ENCODE measurements around the gene PIP5K1C. TPM values are rescaled to one million over a fixed set of nuclear protein-coding genes. Genes with fewer than 3 reads are reported as not detected.

The PIP5K1C gene
- total RNA-seq, 6 experiments from 2014 or later = 73.8 to 95.6 (median 78.7) TPM

DNA sequence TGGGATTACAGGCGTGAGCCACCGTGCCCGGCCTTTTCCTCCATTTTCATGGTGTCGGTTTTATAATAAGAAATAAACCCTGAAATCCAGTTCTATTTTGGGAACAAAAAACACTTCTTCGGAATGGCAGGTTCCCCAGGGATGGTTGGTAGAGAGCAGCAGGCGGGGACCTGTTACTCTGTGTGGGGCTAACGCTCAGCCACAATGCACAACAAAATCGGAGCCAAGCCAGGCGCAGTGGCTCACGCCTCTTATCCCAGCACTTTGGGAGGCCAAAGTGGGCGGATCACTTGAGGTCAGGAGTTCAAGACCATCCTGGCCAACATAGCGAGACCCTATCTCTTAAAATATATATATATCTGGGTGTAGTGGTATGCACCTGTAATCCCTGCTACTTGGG is 99.2 kb downstream of the PIP5K1C start:
- no peak overlapping the region for H3K4me3 Mint-ChIP-seq
- no peaks in the 10 kb centered on the region; the same call in none of the 2 replicates for H3K27me3 Mint-ChIP-seq (ENCODE audit: insufficient read depth)
- no peak overlapping the region for H3K27ac Mint-ChIP-seq

DNA sequence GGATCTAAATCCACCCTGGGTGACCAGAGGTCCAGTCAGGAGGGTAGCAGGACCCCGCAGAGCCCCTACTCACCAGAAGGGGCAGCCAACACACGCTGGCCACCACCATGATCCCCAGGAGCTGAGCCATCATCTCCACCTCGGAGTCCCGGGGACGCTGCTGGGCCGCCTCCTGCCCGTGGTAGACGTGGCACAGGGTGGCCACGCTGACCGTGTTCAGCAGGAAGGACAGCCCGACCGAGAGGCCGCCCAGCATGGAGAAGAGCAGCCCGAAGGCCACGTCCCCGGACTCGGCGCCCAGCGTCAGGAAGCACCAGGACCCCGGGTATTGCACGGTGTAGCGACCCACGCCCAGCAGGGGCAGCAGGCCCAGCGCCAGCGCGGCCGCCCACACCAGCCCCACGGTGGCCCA is 100.5 kb downstream of the PIP5K1C start:
- TF ChIP-seq, protein P1, sequence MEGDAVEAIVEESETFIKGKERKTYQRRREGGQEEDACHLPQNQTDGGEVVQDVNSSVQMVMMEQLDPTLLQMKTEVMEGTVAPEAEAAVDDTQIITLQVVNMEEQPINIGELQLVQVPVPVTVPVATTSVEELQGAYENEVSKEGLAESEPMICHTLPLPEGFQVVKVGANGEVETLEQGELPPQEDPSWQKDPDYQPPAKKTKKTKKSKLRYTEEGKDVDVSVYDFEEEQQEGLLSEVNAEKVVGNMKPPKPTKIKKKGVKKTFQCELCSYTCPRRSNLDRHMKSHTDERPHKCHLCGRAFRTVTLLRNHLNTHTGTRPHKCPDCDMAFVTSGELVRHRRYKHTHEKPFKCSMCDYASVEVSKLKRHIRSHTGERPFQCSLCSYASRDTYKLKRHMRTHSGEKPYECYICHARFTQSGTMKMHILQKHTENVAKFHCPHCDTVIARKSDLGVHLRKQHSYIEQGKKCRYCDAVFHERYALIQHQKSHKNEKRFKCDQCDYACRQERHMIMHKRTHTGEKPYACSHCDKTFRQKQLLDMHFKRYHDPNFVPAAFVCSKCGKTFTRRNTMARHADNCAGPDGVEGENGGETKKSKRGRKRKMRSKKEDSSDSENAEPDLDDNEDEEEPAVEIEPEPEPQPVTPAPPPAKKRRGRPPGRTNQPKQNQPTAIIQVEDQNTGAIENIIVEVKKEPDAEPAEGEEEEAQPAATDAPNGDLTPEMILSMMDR (IDR thresholded peaks at IDR 0.05) = peak; percentile 7; the same call in 1 of the 2 replicates
- Mint-ChIP-seq H3K4me3 (no peak overlapping the region), H3K27ac (no peak overlapping the region), H3K36me3 (ENCODE audit: low read depth) (no peaks in the 10 kb centered on the region), H3K27me3 (ENCODE audit: insufficient read depth) (no peaks in the 10 kb centered on the region; the same call in none of the 2 replicates), H3K9me3 (no peaks in the 10 kb centered on the region), H3K4me1 (ENCODE audit: low read depth) (no peaks in the 10 kb centered on the region)
- no peak for DNase-seq

More for the DNA sequence above, 99.2 kb downstream of the PIP5K1C start:
- TF ChIP-seq, protein P1 (IDR thresholded peaks at IDR 0.05) = no peak
- no peak for DNase-seq
- no peaks in the 10 kb centered on the region for H3K36me3 Mint-ChIP-seq (ENCODE audit: low read depth)
- no peaks in the 10 kb centered on the region for H3K9me3 Mint-ChIP-seq
- H3K4me1 Mint-ChIP-seq (ENCODE audit: low read depth) = no peaks in the 10 kb centered on the region

DNA sequence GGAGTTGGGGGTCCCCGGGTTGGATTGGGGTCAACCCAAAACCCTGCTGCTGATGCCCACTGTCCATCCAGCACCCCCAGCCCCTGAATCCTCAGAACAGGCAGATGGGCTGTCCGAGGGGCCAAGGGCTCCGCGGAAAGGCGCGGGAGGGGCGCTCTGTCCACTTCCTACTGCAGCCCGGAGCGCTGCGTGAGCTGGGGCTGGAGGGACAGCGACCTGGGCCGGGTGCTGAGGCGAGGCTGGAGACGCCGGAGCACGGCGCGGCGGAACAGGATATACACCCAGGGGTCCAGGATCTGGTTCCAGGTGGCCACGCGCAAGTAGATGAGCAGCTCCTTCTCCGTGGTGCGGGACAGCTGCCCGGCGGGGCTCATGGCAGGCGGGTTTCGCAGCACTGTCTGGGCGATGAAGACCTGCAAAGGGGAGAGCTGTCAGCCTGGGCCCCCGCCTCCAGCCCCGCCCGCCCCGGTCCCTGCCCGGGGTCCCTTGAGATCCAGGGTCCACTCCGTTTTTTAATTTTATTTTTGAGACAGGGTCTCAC is 104.7 kb downstream of the PIP5K1C start:
- Mint-ChIP-seq H3K36me3 (ENCODE audit: low read depth) (no peaks in the 10 kb centered on the region; the same call in 1 of the 2 replicates), H3K9me3 (peaks cover 5% of the 10 kb centered on the region; the same call in 1 of the 2 replicates), H3K4me1 (ENCODE audit: low read depth) (no peaks in the 10 kb centered on the region), H3K27me3 (ENCODE audit: insufficient read depth) (peaks cover 8% of the 10 kb centered on the region), H3K4me3 (no peak overlapping the region), H3K27ac (no peak overlapping the region)
- no peak for DNase-seq
- TF ChIP-seq, protein P1 (IDR thresholded peaks at IDR 0.05) = no peak

DNA sequence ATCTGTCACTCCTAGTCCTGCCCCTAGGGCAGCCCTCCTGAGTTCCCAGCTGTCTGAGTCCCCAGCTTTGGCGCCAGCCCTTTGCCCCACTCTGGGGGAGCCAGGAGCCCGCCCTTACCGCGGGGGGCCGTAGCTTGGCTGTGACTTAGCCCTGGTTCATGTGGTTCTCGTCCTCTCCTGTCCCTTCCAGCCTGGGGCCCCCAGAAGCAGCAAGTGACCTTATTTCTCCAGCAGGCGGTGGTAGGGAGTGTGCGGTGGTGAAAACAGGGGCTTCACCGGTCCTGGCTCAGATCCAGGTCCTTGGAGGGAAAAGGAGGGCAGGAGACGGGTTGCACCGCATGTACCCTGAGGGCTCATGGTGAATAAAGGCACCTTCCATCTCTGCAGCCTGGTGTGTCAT is 107.1 kb downstream of the PIP5K1C start:
- no peak overlapping the region for H3K4me3 Mint-ChIP-seq
- H3K27ac Mint-ChIP-seq = no peak overlapping the region
- DNase-seq = no peak
- peaks cover 12% of the 10 kb centered on the region for H3K27me3 Mint-ChIP-seq (ENCODE audit: insufficient read depth)
- H3K36me3 Mint-ChIP-seq (ENCODE audit: low read depth) = no peaks in the 10 kb centered on the region; the same call in 1 of the 2 replicates
- TF ChIP-seq, protein P1 (IDR thresholded peaks at IDR 0.05) = 0 out of 2 replicates have a peak, but pooled peaks have one; percentile 12
- peaks cover 5% of the 10 kb centered on the region; the same call in 1 of the 2 replicates for H3K9me3 Mint-ChIP-seq
- no peaks in the 10 kb centered on the region for H3K4me1 Mint-ChIP-seq (ENCODE audit: low read depth)

DNA sequence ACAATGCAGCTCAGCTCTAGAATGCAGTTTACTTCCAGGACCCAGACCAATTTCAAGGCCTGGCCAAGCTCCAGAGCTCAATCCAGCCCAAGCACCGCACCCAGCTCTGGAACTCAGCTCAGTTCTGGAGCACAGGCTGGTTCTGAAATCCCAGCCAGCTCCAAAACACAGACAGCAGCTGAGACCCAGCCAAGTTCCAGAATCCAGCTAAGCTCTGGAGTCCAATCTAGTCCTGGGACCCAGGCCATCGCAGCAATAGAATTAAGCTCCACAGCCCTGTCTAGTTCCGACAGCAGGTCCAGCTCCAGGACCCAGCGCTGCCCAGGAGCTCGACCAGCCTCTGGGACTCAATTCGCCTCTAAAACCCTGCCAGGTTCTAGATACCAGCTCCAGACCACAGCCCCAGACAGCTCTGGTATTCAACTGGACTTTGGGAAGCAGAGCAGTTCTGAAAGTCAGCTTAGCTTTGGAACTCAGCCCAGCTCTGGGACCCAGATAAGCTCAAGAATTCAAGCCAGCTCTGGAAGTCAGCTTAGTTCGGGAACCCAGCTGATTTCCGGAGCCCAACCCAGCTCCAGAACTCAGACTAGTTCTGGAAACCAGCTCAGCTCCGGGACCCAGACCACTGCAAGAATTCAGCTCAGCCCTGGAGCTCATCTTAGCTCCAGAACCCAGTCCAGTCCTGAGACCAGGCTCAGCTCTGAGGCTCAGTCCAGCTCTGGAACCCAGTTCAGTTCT is 108.2 kb downstream of the PIP5K1C start:
- H3K4me1 Mint-ChIP-seq (ENCODE audit: low read depth) = no peaks in the 10 kb centered on the region
- no peak overlapping the region for H3K4me3 Mint-ChIP-seq
- H3K27ac Mint-ChIP-seq = no peak overlapping the region
- H3K27me3 Mint-ChIP-seq (ENCODE audit: insufficient read depth) = peaks cover 12% of the 10 kb centered on the region
- no peak for DNase-seq
- TF ChIP-seq, protein P1 (IDR thresholded peaks at IDR 0.05) = no peak
- no peaks in the 10 kb centered on the region; the same call in 1 of the 2 replicates for H3K36me3 Mint-ChIP-seq (ENCODE audit: low read depth)
- peaks cover 5% of the 10 kb centered on the region; the same call in 1 of the 2 replicates for H3K9me3 Mint-ChIP-seq
